C1 segment of cervical spinal cord (tissue), 14 donors: ENCODE data around the gene SPDYE16.
"Not testable (repeated sequence)": the region's sequence is repeated elsewhere in the genome, so short reads cannot be mapped to it uniquely, and the experiment has no call there.

Source experiments
- DNase-seq, 14 donors: peaks; one replicate each; lab custom pipeline; 2025; lab: John Stamatoyannopoulos, UW

Gene SPDYE16

DNA sequence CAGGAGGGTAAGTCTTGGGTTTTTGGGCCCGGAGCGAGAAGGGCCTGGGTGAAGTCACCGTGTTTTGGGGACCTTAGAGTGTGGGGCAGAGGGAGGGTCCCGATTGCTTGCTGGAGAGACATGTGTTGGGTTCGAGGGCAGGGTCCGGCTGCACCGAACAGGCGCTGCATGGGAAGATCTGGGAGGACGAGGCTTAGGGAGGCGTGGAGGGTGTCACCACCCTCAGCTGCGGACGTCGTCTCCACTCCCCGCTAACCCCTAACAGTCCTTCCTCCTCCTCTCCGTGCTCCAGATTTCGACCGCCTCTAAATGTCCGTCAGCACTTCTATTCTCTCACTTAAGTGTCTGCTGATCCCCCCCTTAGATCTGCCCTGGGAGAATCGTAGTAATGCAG is 6.8 kb upstream of the SPDYE16 start:
- DNase-seq, result peak in 1 of 14 donors; percentile 51

DNA sequence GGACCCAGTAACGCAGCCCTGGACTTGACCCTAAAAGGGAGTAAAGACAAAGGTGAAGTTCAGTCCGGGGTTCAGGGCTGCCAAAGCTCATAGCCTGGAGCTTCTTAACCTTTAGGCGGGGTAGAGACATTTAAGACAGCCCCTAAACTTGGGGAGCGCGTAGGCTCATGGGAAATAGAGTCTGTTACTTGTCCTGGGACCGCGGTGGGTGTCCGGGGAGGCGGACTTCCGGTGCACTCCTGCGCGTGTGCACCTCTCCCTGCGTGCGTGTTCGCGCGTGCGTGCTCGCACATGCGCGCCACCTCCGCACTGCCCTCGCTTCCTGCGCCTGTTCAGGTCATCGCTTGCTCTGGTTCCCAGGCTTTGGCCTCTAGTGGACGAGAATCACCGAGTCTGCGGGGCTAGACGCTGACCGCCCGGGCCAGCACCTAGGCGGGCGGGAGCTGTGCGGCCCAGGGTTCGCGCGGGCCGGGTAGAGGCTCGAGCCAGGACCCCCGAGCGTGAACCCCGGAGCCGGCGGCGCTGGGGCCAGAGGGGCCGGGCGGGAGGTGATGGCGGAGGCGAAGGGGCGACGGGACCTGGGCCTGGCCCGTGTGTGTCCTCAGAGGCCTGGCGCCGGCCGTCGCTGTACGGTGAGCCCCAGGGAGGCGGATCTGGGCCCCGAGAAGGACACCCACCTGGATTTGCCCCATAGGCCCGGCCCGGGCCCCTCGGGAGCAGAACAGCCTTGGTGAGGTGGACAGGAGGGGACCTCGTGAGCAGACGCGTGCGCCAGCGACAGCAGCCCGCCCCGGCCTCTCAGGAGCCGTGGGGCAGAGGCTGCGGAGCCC is 6.1 kb upstream of the SPDYE16 start:
- peak; percentile 48 to 89 (median 82) for DNase-seq

DNA sequence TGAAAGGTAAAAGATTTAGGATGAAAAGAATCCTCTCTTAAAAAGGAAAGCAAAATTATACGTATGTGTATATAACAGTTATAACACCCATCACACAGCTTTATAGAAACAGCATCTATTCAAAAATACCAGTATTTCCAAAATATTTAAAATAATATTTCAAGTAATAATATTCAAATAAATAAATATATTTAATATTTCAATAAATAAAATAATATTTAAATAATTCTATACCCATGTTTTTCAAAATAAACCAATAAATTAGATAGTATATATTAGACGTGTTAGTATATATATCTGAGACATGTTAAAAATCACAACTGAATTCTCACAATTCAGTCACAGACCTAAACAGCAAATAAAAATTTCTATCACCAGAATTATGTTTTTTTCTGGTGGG is 11.5 kb downstream of the SPDYE16 start:
- DNase-seq, result not testable (repeated sequence)

DNA sequence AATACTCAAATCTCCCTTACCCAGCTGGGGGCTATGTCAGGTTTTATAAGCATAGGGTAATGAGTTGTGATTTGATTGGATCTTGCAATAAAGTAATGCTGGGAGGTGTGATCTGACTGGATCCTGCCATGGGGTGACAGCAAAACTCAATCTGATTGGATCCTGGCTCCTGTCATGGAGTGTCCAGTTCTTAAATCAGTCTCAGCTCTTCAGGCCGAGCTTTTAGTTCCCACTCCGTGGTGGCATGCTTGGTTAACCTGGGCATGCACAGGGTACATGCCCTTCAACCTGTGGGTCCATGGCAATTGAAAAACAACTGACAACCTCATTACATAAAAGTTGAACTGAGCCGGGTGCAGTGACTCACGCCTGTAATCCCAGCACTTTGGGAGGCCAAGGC is 16.9 kb downstream of the SPDYE16 start:
- DNase-seq, result not testable (repeated sequence)

DNA sequence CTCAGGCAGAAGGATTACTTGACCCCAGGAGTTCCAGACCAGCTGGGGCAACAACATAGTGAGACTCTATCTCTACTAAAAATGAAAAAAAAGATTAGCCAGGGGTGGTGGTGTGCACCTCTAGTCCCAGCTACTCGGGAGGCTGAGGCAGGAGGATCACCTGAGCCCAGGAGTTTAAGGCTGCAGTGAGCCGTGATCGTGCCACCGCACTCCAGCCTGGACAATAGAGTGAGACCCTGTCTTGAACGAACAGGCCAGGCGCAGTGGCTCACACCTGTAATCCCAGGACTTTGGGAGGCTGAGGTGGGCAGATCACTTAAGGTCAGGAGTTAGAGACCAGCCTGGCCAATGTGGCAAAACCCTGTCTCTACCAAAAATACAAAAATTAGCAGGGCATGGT is 26.2 kb downstream of the SPDYE16 start:
- not testable (repeated sequence) for DNase-seq

DNA sequence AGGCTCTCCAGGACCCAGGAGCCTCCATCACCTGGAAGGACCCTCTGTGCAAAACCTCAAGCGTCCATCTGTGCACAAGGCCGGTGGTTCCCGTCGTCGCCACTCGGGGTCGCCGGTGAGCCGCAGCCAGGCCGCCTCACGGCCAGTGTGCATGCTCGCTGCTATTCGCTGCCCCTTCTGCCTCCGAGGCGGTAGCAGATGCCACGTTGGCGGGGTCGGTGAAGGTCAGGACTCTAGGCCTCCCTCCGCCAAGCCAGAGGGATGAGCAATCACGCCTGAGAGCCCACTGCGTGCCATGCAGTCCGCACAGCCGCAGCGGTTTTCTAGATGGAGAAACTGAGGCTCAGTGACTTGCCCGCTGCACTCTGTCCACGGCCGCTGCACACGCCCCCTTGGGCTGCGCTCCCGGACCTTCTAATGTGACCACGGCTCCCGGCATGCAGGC is 27.1 kb downstream of the SPDYE16 start:
- peak in 1 of 14 donors; percentile 20 for DNase-seq

DNA sequence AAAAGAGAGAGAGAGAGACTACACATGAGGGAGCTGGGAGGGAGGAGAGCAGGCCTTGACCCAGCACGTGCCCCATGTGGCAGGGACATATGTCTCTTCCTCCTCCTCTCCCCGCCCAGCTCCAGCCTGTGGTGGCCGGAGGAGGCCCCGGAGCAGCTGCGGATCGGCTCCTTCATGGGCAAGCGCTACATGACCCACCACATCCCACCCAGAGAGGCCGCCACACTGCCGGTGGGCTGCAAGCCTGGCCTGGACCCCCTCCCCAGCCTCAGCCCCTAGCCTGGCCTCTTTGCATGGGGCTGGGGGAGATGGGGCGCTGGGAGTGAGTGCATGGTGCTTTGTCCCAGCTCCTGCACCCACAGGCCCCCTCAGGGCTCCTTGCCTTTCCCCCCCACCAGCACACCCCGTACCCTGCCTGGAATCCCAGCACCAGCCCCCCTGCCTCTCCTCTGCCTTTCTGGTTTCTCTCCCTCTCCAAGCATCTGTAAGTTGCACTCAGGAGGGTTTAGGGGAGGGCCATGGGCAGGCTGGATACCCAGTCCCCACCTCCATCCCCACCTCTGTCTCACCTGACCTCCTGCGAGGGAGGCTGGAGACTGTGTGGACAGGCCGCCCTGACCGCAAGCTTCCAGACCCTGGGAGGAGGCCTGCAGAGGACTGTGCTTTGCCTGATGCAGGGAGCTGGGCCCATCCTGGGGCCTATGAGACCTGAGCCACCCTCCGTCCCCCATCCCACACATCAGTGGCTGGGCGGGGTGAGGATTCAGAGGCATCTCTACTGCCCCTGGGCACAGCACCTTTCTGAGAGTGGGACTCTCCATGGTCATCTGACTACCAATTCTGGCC is 27.9 kb downstream of the SPDYE16 start:
- no peak for DNase-seq

DNA sequence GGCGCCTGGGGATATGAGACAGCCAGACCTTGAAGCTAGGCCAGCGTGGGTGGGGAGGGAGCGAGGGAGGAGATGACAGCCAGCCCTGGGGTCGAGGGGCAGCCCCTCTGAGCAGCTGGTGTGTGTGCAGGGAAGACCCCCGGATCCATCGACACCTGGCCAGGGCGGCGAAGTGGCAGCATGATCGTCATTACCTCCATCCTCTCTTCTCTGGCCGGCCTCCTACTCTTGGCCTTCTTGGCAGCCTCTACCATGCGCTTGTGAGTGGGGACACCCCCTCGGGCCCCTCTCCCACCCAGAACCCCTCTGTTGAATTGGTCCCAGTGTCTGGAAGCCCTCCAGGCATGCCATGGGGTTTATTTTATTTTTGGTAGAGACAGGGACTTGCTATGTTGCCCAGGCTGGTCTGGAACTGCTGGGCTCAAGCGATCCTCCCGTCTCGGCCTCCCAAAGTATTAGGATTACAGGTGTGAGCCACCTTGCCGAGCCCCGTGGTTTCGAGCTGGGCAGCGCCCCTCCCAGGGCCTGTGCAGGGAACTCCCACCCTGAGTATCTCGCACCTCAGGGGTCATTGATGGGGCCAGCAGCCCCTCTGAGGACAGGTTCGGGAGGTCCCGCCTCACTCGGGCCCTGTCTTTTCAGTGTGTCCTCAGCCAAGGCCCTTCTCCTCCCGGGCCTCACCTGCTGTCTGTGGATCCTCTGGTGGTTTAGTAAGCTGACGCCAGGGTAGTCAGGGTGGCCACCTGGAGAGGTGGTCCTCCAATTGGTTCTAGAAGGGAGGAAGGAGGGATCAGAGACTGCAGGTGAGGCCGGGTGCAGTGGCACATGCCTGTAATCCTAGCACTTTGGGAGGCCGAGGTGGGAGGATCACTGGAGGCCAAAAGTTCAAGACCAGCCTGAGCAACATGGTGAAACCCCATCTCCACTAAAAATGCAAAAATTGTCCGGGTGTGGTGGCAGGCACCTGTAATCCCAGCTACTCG is 29.0 kb downstream of the SPDYE16 start:
- no peak for DNase-seq

DNA sequence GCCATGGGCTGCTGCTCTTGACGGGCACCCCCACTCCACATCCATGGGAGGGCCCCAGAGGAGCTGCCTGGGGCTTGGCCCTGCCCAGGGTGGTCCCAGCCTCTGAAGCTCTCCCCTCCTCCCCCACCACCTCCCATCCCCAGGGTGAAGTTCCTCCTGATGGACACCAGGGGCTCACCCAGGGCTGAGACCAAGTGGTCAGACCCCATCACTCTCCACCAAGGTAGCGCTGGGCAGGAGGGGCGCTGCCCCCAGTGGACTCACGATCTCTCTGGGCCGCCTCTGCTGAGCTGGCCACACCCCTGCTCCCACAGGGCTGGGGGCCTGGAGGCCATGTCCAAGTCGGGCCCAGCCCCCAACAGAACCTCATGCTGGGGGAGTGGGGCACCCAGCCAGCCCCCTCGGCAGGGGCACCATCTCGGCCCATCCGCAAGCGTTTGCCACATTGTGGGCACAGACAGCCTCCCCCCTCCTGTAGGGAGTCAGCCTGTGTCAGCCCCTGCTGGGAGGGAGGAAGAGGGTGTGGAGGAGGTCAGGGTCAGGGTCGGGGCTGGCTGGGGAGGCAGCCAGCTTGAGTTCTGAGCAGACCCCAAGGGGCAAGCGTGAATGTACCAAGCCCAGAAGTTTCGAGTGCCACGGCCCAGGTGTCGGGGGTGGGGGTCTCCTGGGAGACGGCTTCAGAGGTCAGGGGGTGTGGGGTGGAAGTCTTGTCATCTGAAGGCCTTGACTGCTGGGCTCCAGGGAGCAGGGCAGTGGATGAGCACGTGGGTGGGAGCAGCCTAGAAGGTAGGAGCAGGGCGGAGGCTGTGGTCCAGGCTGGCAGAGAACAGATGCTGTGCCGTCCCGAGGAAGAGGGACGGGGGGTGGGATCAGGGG is 29.9 kb downstream of the SPDYE16 start:
- no peak for DNase-seq

DNA sequence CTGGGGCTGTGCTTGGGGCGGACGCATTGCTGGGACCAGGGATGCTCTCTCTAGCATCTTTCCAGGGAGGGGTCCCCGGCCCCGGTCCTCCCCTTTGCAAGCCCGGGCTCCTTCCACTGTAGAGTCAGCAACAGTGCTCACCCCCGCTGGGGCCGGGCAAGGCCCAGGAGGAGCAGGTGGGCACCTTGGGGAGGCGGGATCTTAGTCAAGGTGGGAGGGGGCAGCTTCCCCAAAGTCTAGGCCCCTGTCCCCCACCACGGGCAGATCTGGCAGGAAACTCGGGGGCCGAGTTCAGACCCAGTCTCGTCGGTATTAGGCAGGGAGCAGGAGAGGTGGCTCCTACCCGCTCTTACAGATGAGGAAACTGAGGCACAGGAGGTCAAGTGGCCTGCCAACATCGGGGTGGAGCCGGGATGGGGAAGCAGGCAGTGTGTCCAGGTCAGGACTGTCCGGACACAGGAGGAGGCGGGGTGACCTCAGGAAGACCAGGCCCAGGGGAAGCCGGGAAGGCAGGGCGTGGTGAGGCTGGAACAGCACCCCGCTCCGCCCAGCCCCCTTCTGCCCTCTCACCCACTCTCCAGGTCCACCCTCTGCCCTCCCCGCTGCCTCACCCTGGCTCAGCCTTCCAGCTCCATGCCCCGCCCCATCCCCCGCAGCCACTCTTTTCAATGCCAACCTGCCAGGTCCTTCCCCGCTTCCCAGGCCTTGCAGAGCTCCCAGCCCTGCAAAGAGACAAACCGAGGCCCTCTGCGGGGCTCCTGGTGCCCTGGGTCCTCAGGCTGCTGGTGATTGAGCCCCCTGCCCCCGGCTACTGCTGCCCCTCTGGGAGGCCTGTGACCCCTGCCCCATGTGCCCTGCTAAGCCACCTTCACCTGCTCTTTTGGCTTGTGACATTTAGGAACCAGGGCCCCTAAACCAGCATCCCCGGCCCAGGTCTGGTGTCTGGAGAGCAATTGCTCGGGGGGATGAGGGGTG is 30.9 kb downstream of the SPDYE16 start:
- not testable (repeated sequence) for DNase-seq

DNA sequence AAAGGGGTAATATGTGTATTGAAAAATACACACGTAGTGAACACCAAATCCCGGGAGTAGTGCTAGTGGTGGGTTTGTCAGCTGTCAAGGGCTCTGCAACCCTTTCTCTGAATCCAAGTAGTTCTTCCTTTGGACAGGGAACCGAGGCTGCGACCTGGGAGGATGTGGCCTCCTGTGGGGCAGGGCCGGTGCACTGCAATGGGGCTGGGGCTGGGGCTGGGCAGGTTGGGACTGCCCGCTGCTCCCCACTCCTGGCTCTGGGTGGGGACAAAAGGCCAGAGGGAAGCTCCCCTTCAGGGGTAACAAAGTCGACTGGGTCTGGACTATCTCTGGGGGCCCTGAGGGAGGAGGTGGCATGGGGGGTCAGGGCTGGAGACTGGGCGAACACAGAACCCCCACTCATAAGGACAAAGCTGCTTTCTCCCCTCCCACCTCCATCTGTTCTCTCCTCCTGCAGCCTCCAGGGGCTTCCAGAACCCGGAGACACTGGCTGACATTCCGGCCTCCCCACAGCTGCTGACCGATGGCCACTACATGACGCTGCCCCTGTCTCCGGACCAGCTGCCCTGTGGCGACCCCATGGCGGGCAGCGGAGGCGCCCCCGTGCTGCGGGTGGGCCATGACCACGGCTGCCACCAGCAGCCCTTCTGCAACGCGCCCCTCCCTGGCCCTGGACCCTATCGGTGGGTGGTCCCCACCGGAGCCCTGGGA is 31.7 kb downstream of the SPDYE16 start:
- not testable (repeated sequence) for DNase-seq

DNA sequence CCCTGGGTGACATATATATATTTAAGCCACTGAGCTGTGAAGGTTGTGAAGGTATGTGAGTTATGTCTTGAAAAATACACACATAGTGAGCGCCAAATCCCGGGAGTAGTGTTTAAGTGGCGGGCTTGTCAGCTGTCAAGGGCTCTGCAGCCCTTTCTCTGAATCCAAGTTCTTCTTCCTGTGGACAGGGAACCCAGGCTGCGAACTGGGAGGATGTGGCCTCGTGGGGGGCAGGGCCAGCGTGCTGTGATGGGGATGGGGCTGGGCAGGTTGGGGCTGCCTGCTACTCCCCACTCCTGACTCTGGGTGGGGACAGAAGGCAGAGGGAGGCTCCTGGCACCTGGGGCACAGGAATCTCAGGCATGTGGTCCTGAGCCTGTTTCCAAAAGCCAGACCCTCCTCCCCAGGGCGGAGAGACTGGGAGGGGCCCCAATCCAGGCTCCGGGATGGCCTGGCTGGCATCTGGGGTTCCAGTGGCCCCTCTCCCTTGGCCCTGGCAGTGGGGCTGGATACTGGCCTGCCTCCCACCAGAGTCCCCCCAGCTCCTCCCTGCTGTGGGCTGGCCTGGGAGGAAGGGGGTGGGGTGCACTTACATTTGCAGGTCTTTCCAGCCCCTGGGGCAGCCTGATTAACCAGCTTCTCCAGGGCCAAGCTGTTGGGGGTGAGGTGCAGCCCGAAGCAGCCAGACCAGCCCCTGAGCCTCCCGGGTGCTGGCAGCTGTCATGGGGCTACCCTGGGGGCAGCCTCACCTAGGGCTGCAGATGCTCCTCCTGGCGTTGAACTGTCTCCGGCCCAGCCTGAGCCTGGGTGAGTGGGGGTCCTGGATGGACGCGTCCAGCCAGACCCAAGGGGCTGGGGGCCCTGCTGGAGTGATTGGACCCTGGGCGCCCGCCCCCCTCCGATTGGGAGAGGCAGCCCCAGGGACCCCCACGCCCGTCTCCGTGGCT is 32.9 kb downstream of the SPDYE16 start, which contains the start of gene UPK3B:
Gene UPK3B (plus strand): TSS at position 622 of the 947 bp plus-strand sequence. CDS start 101 bp downstream, at position 723.
- DNase-seq, result no peak

DNA sequence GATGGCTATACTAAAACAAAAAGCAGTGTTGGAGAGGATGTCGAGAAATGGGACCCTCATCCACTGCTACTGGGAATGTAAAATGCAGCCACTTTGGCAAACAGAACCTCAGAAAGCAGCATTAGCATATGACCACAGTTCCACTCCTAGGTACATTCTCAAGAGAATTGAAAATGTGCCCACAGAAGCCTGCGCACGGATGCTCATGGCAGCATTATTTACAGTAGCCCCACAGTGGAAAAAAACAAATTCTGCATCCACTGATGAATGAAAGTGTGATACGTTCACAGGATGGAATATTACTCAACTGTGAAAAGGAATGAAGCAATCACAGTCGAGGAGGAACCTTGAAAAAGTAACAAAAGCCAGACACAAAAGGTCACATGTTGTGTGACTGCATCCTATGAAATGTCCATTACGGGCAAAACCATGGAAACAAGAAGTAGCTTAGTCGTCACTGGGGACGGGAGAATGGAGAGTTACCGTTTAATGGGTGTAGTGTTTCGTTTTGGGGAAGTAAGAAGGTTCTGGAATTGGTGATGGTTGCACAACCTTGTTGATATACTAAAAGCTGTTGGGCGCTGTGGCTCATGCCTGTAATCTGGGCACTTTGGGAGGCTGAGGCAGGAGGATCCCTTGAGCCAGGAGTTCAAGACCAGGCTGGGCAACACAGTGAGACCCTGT is 35.2 kb downstream of the SPDYE16 start:
- no peak for DNase-seq

DNA sequence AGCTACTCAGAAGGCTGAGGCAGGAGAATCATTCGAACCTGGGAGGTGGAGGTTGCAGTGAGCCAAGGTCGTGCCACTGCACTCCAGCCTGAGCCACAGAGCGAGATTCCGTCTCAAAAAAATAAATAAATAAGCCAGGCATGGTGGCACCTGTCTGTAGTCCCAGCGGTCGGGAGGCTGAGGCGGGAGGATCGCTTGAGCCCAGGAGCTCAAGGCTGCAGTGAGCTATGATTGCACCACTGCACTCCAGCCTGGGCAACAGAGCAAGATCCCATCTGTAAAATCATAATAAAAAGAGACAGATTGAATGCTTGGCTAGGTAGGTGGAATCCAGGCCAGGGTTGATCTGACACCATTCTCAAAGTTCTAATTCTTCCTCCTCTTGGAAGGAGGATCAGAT is 36.5 kb downstream of the SPDYE16 start:
- not testable (repeated sequence) for DNase-seq

DNA sequence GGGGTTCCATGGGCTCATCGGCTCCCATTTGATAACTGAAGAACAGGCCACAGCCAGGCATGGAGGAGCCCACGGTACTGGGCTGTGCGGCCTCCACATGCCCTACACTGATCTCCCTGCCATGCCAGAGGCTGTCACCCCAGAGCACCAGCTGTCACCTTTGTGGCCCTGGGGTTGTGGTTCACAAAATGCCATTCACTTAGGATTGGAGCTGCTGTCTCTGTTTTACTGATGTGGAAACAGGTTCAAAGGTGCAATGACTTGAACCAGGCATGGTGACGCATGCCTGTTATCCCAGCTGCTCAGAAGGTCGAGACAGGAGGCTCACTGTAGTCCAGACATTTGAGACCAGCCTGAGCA is 37.0 kb downstream of the SPDYE16 start:
- DNase-seq, result no peak

DNA sequence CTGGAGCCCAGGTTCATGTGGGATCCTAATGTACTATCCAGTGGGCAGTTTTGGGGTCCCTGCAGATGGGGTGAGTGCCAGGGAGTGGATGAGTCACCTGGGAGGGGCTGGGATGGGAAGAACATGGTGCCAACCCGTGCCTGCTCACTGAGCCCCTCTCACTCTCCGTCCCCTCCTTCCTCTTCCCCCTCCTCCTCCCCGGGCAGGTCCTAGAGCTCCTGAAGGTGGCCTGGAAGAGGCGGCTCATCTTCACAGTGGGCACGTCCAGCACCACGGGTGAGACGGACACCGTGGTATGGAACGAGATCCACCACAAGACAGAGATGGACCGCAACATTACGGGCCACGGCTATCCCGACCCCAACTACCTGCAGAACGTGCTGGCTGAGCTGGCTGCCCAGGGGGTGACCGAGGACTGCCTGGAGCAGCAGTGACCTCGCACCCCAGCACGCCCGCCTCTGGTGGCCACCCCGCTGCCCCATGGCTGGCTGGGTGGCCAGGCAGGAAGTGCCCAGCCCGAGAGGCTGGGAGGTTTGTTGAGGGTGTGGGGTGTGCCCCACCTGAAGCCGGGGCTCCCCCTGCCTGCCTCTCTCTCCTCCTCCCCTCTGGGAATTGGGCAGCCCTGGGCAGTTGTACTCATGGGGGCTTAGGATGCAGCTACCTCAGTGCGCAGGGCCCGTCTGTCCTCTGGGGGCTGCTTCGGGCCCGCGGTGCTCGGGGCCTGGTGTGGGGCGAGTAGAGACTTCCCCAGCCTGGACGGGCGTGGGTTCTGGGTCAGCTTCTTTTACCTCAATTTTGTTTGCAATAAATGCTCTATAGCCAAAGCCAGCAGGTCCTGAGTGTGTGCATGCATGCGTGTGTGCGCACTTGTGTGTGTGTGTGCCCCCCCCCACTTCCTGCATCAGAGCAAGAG is 37.7 kb downstream of the SPDYE16 start:
- no peak for DNase-seq
